ENCODE measurements around the gene ITM2A. TPM values are rescaled to one million over a fixed set of nuclear protein-coding genes. Genes with fewer than 3 reads are reported as not detected.

The ITM2A gene
- total and polyA plus RNA-seq, 2 donors (not counting 1 experiment from before 2014, with no cell fraction given) = 14.9 to 16.3 TPM

GRCh38 chrX:79371101-79371500 lies 4.0 kb upstream of the ITM2A start:
- no peaks in the 10 kb centered on the region for H3K27me3 ChIP-seq (replicated peaks in 1 of 4; ENCODE audit: control extremely low read depth in 1 of 4, control insufficient read depth in 3 of 4, insufficient read depth in 4 of 4, low read length in 3 of 4)
- TF ChIP-seq CTCF (IDR thresholded peaks at IDR 0.05) (no peak), EZH2 (IDR thresholded peaks at IDR 0.05; ENCODE audit: borderline replicate concordance, insufficient read depth, low read depth, low read length, poor library complexity, severe bottlenecking) (no peak)
- Mint-ChIP-seq H3K4me3 (no peak overlapping the region), H3K27ac (no peak overlapping the region), H3K9me3 (ENCODE audit: insufficient read depth) (no peaks in the 10 kb centered on the region), H3K27me3 (no peaks in the 10 kb centered on the region), H3K4me1 (peaks cover 14% of the 10 kb centered on the region)
- no peak overlapping the region for H3K27ac ChIP-seq (ENCODE audit: low read length in 2 of 2)
- H3K36me3 ChIP-seq (replicated peaks in 1 of 2; ENCODE audit: control extremely low read depth in 1 of 2, control insufficient read depth in 1 of 2, extremely low read depth in 1 of 2, insufficient read depth in 2 of 2, low read length in 1 of 2) = no peaks in the 10 kb centered on the region
- intact Hi-C loops (cut with micrococcal nuclease) = no loop called here
- ATAC-seq (ENCODE audit: low read depth) (no peak), DNase-seq (no peak)
- H2AFZ ChIP-seq (ENCODE audit: insufficient read depth, low read depth, low read length, poor library complexity, severe bottlenecking) = no peak overlapping the region
- peaks cover 5% of the 10 kb centered on the region for H3K79me2 ChIP-seq (ENCODE audit: control insufficient read depth, insufficient read depth, low read length)
- H3K4me3 ChIP-seq (ENCODE audit: control extremely low read depth in 1 of 5, extremely low read depth in 1 of 5, insufficient read depth in 1 of 5, low read depth in 2 of 5, low read length in 4 of 5) = no peak overlapping the region
- H4K20me1 ChIP-seq (ENCODE audit: control insufficient read depth, insufficient read depth, low read length, poor library complexity, severe bottlenecking) = no peaks in the 10 kb centered on the region
- WGBS (ENCODE audit: insufficient coverage) = no CpG with 5 or more reads among the region's 2 CpGs
- no peaks in the 10 kb centered on the region for H3K9me3 ChIP-seq (ENCODE audit: control extremely low read depth in 1 of 3, control insufficient read depth in 2 of 3, insufficient read depth in 1 of 3, low read length in 2 of 3)
- no peak overlapping the region for H3K9ac ChIP-seq (ENCODE audit: low read length)
- ChIA-PET CTCF (no interaction called here), POLR2A (no interaction called here)
- peaks cover 7 to 9% of the 10 kb centered on the region in 2 donors for H3K4me1 ChIP-seq (ENCODE audit: control insufficient read depth in 2 of 2, insufficient read depth in 2 of 2, low read length in 2 of 2)
- no peak overlapping the region for H3K4me2 ChIP-seq (replicated peaks; ENCODE audit: low read depth, low read length, poor library complexity, severe bottlenecking)

GRCh38 chrX:79369871-79370270 lies 2.7 kb upstream of the ITM2A start:
- H3K27me3 ChIP-seq (replicated peaks in 1 of 4; ENCODE audit: control extremely low read depth in 1 of 4, control insufficient read depth in 3 of 4, insufficient read depth in 4 of 4, low read length in 3 of 4) = no peaks in the 10 kb centered on the region
- H3K4me3 Mint-ChIP-seq = no peak overlapping the region

More at GRCh38 chrX:79369871-79370270, 2.7 kb upstream of the ITM2A start:
- no peak for TF ChIP-seq CTCF (IDR thresholded peaks at IDR 0.05)
- TF ChIP-seq EZH2 (IDR thresholded peaks at IDR 0.05; ENCODE audit: borderline replicate concordance, insufficient read depth, low read depth, low read length, poor library complexity, severe bottlenecking) = no peak
- Histone ChIP-seq H3K36me3 (replicated peaks in 1 of 2; ENCODE audit: control extremely low read depth in 1 of 2, control insufficient read depth in 1 of 2, extremely low read depth in 1 of 2, insufficient read depth in 2 of 2, low read length in 1 of 2) (no peaks in the 10 kb centered on the region), H3K9ac (ENCODE audit: low read length) (no peak overlapping the region), H3K4me2 (replicated peaks; ENCODE audit: low read depth, low read length, poor library complexity, severe bottlenecking) (no peak overlapping the region), H3K27ac (ENCODE audit: low read length in 2 of 2) (no peak overlapping the region), H3K4me1 (ENCODE audit: control insufficient read depth in 2 of 2, insufficient read depth in 2 of 2, low read length in 2 of 2) (peaks cover 7 to 9% of the 10 kb centered on the region in 2 donors), H3K4me3 (ENCODE audit: control extremely low read depth in 1 of 5, extremely low read depth in 1 of 5, insufficient read depth in 1 of 5, low read depth in 2 of 5, low read length in 4 of 5) (no peak overlapping the region), H4K20me1 (ENCODE audit: control insufficient read depth, insufficient read depth, low read length, poor library complexity, severe bottlenecking) (no peaks in the 10 kb centered on the region), H3K79me2 (ENCODE audit: control insufficient read depth, insufficient read depth, low read length) (peaks cover 5% of the 10 kb centered on the region), H2AFZ (ENCODE audit: insufficient read depth, low read depth, low read length, poor library complexity, severe bottlenecking) (no peak overlapping the region), H3K9me3 (ENCODE audit: control extremely low read depth in 1 of 3, control insufficient read depth in 2 of 3, insufficient read depth in 1 of 3, low read length in 2 of 3) (no peaks in the 10 kb centered on the region)
- intact Hi-C loops (cut with micrococcal nuclease) = no loop called here
- H3K27ac Mint-ChIP-seq = no peak overlapping the region
- H3K4me1 Mint-ChIP-seq = peaks cover 21% of the 10 kb centered on the region
- DNase-seq (no peak), ATAC-seq (ENCODE audit: low read depth) (no peak)
- CTCF ChIA-PET = no interaction called here
- POLR2A ChIA-PET = no interaction called here
- H3K9me3 Mint-ChIP-seq (ENCODE audit: insufficient read depth) = no peaks in the 10 kb centered on the region
- no CpG with 5 or more reads among the region's 1 CpG for WGBS (ENCODE audit: insufficient coverage)
- H3K27me3 Mint-ChIP-seq = no peaks in the 10 kb centered on the region
